Endothelial cell of umbilical vein (primary cell): ENCODE measurements around the gene USH1G. TPM values are rescaled to one million over a fixed set of nuclear protein-coding genes. Genes with fewer than 3 reads are reported as not detected.

Source experiments
- BruUV-seq: library from RNA; stranded (reverse); fragments of 400-500 nt; replicated peaks from 2 replicates; lab custom pipeline; 2021; lab: Mats Ljungman, UMichigan
- CTCF ChIA-PET: fragments of 300-600, 350-600 bp; sonication (Branson Sonifier 250); formaldehyde crosslinking; loops from one replicate; lab custom pipeline; 2021; ENCODE audit warnings: antibody characterized with exemption, inconsistent platforms; lab: Charles Lee
- POLR2A ChIA-PET: fragments of 300-600, 350-600 bp; sonication (Branson Sonifier 250); formaldehyde crosslinking; loops from one replicate; lab custom pipeline; 2021; ENCODE audit warnings: antibody characterized with exemption, inconsistent platforms; lab: Charles Lee
- DNase-seq: peaks from one replicate; pipeline ENCODE4 v3.0.0-alpha.2; 2011; ENCODE audit warnings: low read depth, low spot score
- FAIRE-seq: peaks from 2 replicates; lab custom pipeline; 2011; peaks lifted over from hg19 to GRCh38; lab: Jason Lieb, UNC
- H2AFZ ChIP-seq: 2 replicates; pipeline ENCODE4 v1.6.0; 2012; ENCODE audit warnings: low read depth, low read length, control low read depth, inconsistent platforms
- H3K27ac ChIP-seq: 2 replicates; pipeline ENCODE4 v1.5.1; 2011; ENCODE audit warnings: low read depth, mild to moderate bottlenecking, control low read depth, low read length, moderate library complexity; ENCODE audit not compliant: insufficient read depth
- H3K27me3 ChIP-seq, 2 experiments: 2 replicates each; pipeline versions ENCODE4 v1.6.0 to v1.6.1; 2011; ENCODE audit warnings: low read length in 2 of 2, mixed read lengths in 1 of 2; ENCODE audit not compliant: control insufficient read depth in 2 of 2, insufficient read depth in 2 of 2
- H3K36me3 ChIP-seq, 2 experiments: 2 replicates in 1 of 2; 3 replicates in 1 of 2; pipeline ENCODE4 v1.5.1; 2011; ENCODE audit warnings: low read length in 2 of 2, mild to moderate bottlenecking in 1 of 2, moderate library complexity in 1 of 2; ENCODE audit not compliant: control insufficient read depth in 2 of 2, insufficient read depth in 2 of 2; ENCODE audit errors: extremely low read depth in 1 of 2
- H3K4me1 ChIP-seq: 3 replicates; pipeline ENCODE4 v1.5.1; 2011; ENCODE audit warnings: mild to moderate bottlenecking, low read length; ENCODE audit not compliant: control insufficient read depth, insufficient read depth; ENCODE audit errors: extremely low read depth
- H3K4me2 ChIP-seq: 2 replicates; pipeline ENCODE4 v1.6.1; 2011; ENCODE audit warnings: low read length, control low read depth, mixed read lengths; ENCODE audit not compliant: insufficient read depth
- H3K4me3 ChIP-seq, 3 experiments: fragments of 200-600 bp in 1 of 3; sonication (generic), shearing (Covaris generic) in 1 of 3; replicated peaks in 1 of 3; 2 replicates each; pipeline ENCODE4 v1.5.1; 2011 to 2016; ENCODE audit warnings: control low read depth in 3 of 3, low read length in 3 of 3, mild to moderate bottlenecking in 2 of 3, inconsistent platforms in 1 of 3, low read depth in 1 of 3, moderate library complexity in 1 of 3; ENCODE audit not compliant: insufficient read depth in 1 of 3
- H3K79me2 ChIP-seq: 2 replicates; pipeline ENCODE4 v1.6.0; 2012; ENCODE audit warnings: low read length, inconsistent platforms; ENCODE audit not compliant: control insufficient read depth, insufficient read depth
- H3K9ac ChIP-seq: replicated peaks from 2 replicates; pipeline ENCODE3; 2011; ENCODE audit warnings: low read length, control low read depth; ENCODE audit not compliant: insufficient read depth; ENCODE audit errors: extremely low read depth
- H3K9me1 ChIP-seq: replicated peaks from 3 replicates; pipeline ENCODE4 v1.6.0; 2011; ENCODE audit warnings: mild to moderate bottlenecking, low read length; ENCODE audit not compliant: control insufficient read depth, insufficient read depth; ENCODE audit errors: extremely low read depth
- H3K9me3 ChIP-seq: replicated peaks from 2 replicates; pipeline ENCODE4 v1.5.1; 2012; ENCODE audit warnings: low read length, inconsistent platforms; ENCODE audit not compliant: control insufficient read depth, insufficient read depth
- H4K20me1 ChIP-seq: replicated peaks from 2 replicates; pipeline ENCODE3; 2011; ENCODE audit warnings: mild to moderate bottlenecking, low read length; ENCODE audit not compliant: control insufficient read depth, insufficient read depth; ENCODE audit errors: extremely low read depth
- CTCF ChIP-seq, 2 donors: IDR thresholded peaks; 1 replicate in 1 of 2; 2 replicates in 1 of 2; pipeline ENCODE4 v1.5.1; 2011; ENCODE audit warnings: low read length in 2 of 2, mild to moderate bottlenecking in 2 of 2, moderate library complexity in 2 of 2, control low read depth in 1 of 2, inconsistent platforms in 1 of 2, low read depth in 1 of 2; ENCODE audit not compliant: insufficient read depth in 1 of 2; ENCODE audit errors: extremely low read depth in 1 of 2
- EZH2 ChIP-seq: IDR thresholded peaks from 2 replicates; pipeline ENCODE4 v1.6.1; 2012; ENCODE audit warnings: borderline replicate concordance, low read depth, mild to moderate bottlenecking, moderate library complexity, low read length, inconsistent platforms; ENCODE audit not compliant: severe bottlenecking
- FOS ChIP-seq: IDR thresholded peaks from 2 replicates; pipeline ENCODE4 v1.6.1; 2011; ENCODE audit warnings: mild to moderate bottlenecking, low read length, moderate library complexity, borderline replicate concordance; ENCODE audit not compliant: insufficient read depth
- GATA2 ChIP-seq: IDR thresholded peaks from 2 replicates; pipeline ENCODE4 v1.7.0; 2011; ENCODE audit warnings: low read depth, mild to moderate bottlenecking, moderate library complexity, mixed read lengths, low read length; ENCODE audit not compliant: insufficient read length, insufficient read depth
- JUN ChIP-seq: IDR thresholded peaks from 2 replicates; pipeline ENCODE4 v1.6.1; 2011; ENCODE audit warnings: borderline replicate concordance, low read depth; ENCODE audit not compliant: insufficient read length, insufficient read depth
- MYC ChIP-seq: IDR thresholded peaks from one replicate; pipeline ENCODE4 v1.6.1; 2011; ENCODE audit warnings: mild to moderate bottlenecking, low read depth, low read length
- POLR2A ChIP-seq: IDR thresholded peaks from 2 replicates; pipeline ENCODE4 v1.6.1; 2012; ENCODE audit warnings: low read depth, mild to moderate bottlenecking, control low read depth, low read length
- POLR2AphosphoS5 ChIP-seq: IDR thresholded peaks from 2 replicates; pipeline ENCODE4 v1.6.1; 2012; ENCODE audit warnings: low read depth, mild to moderate bottlenecking, control low read depth, low read length, moderate library complexity; ENCODE audit not compliant: insufficient read depth
- dilution Hi-C: fragments of 300-500 bp; cut with MboI; formaldehyde crosslinking; loops from one replicate; pipeline ENCODE4 v1.15.0; 2019; ENCODE audit warnings: low sequenced_read_pairs; ENCODE audit not compliant: extremely low pct_ligation_motif_present
- intact Hi-C: fragments of 100-400 bp; cut with micrococcal nuclease; formaldehyde crosslinking; loops from one replicate; pipeline ENCODE4 v1.10.0; 2022
- polyA plus RNA-seq, 4 experiments: library from polyadenylated mRNA; depleted of rRNA in 3 of 4; stranded (reverse) in 3 of 4; unstranded in 1 of 4; fragments of >200 nt; gene quantifications; 2 replicates each; pipeline versions ENCODE4 v1.2.1 to v1.2.3, GENCODE V29; 2011 to 2012; ENCODE audit warnings: missing spikeins in 1 of 4
- total RNA-seq: library from RNA; stranded (reverse); gene quantifications from 2 replicates; pipeline ENCODE4 v1.2.3, GENCODE V29; 2021
- TF ChIP-seq, protein P1 (sequence below): IDR thresholded peaks from 2 replicates; pipeline ENCODE4 v1.6.1; 2011; ENCODE audit not compliant: insufficient read depth, insufficient read length

The USH1G gene
- total and polyA plus RNA-seq, 2 donors (not counting 3 experiments of a cell fraction or from before 2014, with no cell fraction given): not detected

DNA sequence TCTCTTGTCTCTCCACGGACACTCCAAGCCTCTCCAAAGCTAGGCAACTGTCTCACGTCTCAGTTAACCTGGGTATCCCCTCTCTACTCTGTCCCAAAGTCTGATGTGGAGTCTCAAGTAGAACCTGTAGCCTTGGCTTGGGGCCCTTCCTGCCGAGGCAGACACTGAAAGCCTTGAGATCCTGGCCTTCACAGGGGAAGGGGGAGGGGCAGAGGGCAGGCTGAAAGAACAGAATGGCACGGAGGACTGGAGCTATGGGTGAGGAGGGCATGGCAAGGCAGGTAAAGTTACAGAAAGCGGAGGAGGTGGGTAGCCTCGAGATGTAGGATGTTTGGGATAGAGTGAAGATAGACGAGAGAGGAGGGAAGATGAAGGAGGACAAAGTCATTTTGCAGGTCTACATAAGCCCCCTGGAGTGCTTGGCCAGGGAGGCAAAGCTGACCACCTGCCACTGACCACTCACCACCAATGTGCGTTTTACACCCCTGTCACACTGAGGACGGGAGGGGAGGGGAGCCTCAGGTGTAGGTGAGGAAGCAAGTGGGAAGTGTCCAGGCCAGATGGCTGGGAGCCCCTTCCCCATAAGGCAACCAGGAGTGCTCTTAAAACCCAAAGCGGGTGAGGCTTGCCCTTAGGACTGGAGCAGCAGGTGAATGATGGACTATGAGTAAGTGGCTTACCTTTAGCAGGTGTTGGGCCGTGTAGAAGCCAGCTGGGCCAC, 51.5 kb downstream of the USH1G start:
- TF ChIP-seq EZH2: no peak
- TF ChIP-seq, protein P1, sequence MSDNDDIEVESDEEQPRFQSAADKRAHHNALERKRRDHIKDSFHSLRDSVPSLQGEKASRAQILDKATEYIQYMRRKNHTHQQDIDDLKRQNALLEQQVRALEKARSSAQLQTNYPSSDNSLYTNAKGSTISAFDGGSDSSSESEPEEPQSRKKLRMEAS: no peak
- TF ChIP-seq GATA2: no peak
- no peak for TF ChIP-seq POLR2AphosphoS5
- TF ChIP-seq POLR2A: no peak
- TF ChIP-seq MYC: no peak
- TF ChIP-seq CTCF (IDR thresholded peaks at IDR 0.05; ENCODE audit: extremely low read depth in 1 of 2, insufficient read depth in 1 of 2, low read depth in 1 of 2, low read length in 2 of 2): no peak
- TF ChIP-seq JUN: no peak
- TF ChIP-seq FOS: no peak
- Histone ChIP-seq H3K27ac (no peak overlapping the region), H3K9ac (no peak overlapping the region), H3K79me2 (no peaks in the 10 kb centered on the region), H2AFZ (no peak overlapping the region), H3K36me3 (no peaks in the 10 kb centered on the region), H3K4me1 (peaks cover 26% of the 10 kb centered on the region), H3K4me2 (peak overlapping the region; percentile 84), H3K9me3 (no peaks in the 10 kb centered on the region), H3K27me3 (no peaks in the 10 kb centered on the region), H3K4me3 (peak overlapping the region in 1 of 3 experiments; percentile 71), H4K20me1 (no peaks in the 10 kb centered on the region), H3K9me1 (no peaks in the 10 kb centered on the region)
- intact Hi-C loops (loop anchor here (5.0 kb wide), 1 partner anchor 94 kb away; the partner anchor contains the start of gene NAT9), dilution Hi-C loops (no loop called here)
- CTCF ChIA-PET: interaction anchor here (2.1 to 3.1 kb wide), 3 partner anchors 10 to 80 kb away, joined by 9 to 19 read pairs (median 12); partner anchors contain the start of gene GRIN2C
- no peak for FAIRE-seq
- TSS peak; percentile 48 for BruUV-seq
- POLR2A ChIA-PET: no interaction called here
- no peak for DNase-seq
